ENCODE measurements around the gene VTI1A. TPM values are rescaled to one million over a fixed set of nuclear protein-coding genes. Genes with fewer than 3 reads are reported as not detected.

Gene VTI1A
- total RNA-seq, 1 donor from 2014 or later, result 36.9 TPM

GRCh38 chr10:112799038-112799437 is 352.0 kb downstream of the VTI1A start:
- Histone ChIP-seq H3K4me3 (no peak overlapping the region), H3K27me3 (ENCODE audit: low read depth) (no peaks in the 10 kb centered on the region), H3K27ac (no peak overlapping the region), H3K36me3 (no peaks in the 10 kb centered on the region), H3K4me1 (peaks cover 4% of the 10 kb centered on the region), H3K9me3 (no peaks in the 10 kb centered on the region)
- intact Hi-C loops (cut with DNase I), result no loop called here
- TF ChIP-seq CTCF (IDR thresholded peaks at IDR 0.05), result no peak
- ATAC-seq, result no peak
- no peak for DNase-seq

GRCh38 chr10:112799726-112800510 is 352.9 kb downstream of the VTI1A start:
- Histone ChIP-seq H3K9me3 (no peaks in the 10 kb centered on the region), H3K27ac (no peak overlapping the region), H3K36me3 (no peaks in the 10 kb centered on the region), H3K4me3 (no peak overlapping the region), H3K4me1 (peaks cover 4% of the 10 kb centered on the region), H3K27me3 (ENCODE audit: low read depth) (no peaks in the 10 kb centered on the region)
- DNase-seq (no peak), ATAC-seq (no peak)
- intact Hi-C loops (cut with DNase I), result no loop called here
- no peak for TF ChIP-seq CTCF (IDR thresholded peaks at IDR 0.05)

- intact Hi-C loops (cut with DNase I), result no loop called here
Observed at GRCh38 chr10:112801004-112801403, 354.0 kb downstream of the VTI1A start.

GRCh38 chr10:112801748-112802147 is 354.7 kb downstream of the VTI1A start:
- H3K4me3 ChIP-seq, result no peak overlapping the region
- ATAC-seq, result no peak
- no peaks in the 10 kb centered on the region for H3K9me3 ChIP-seq
- DNase-seq, result no peak
- H3K27me3 ChIP-seq (ENCODE audit: low read depth), result no peaks in the 10 kb centered on the region
- no peak overlapping the region for H3K27ac ChIP-seq
- intact Hi-C loops (cut with DNase I), result no loop called here
- peaks cover 4% of the 10 kb centered on the region for H3K4me1 ChIP-seq
- no peak for TF ChIP-seq CTCF (IDR thresholded peaks at IDR 0.05)
- H3K36me3 ChIP-seq, result no peaks in the 10 kb centered on the region

More at GRCh38 chr10:112801004-112801403, 354.0 kb downstream of the VTI1A start:
- Histone ChIP-seq H3K4me1 (peaks cover 4% of the 10 kb centered on the region), H3K9me3 (no peaks in the 10 kb centered on the region), H3K27ac (no peak overlapping the region), H3K4me3 (no peak overlapping the region), H3K27me3 (ENCODE audit: low read depth) (no peaks in the 10 kb centered on the region), H3K36me3 (no peaks in the 10 kb centered on the region)
- no peak for ATAC-seq
- no peak for DNase-seq
- no peak for TF ChIP-seq CTCF (IDR thresholded peaks at IDR 0.05)

GRCh38 chr10:112802411-112803022 is 355.5 kb downstream of the VTI1A start:
- no peak overlapping the region for H3K4me3 ChIP-seq
- no peak overlapping the region for H3K27ac ChIP-seq
- ATAC-seq, result no peak
- H3K27me3 ChIP-seq (ENCODE audit: low read depth), result no peaks in the 10 kb centered on the region
- H3K4me1 ChIP-seq, result peaks cover 4% of the 10 kb centered on the region
- no peaks in the 10 kb centered on the region for H3K36me3 ChIP-seq
- no peaks in the 10 kb centered on the region for H3K9me3 ChIP-seq
- no peak for TF ChIP-seq CTCF (IDR thresholded peaks at IDR 0.05)
- intact Hi-C loops (cut with DNase I), result no loop called here
- DNase-seq, result no peak
